Liver (tissue), 3 donors: ENCODE measurements around the gene TTYH3.

Experiments
- GABPA ChIP-seq, 2 donors: IDR thresholded peaks in 1 of 2; conservative IDR thresholded peaks in 1 of 2; 2 replicates each; pipeline ENCODE4 v1.6.1; 2016; ENCODE audit warnings: antibody characterized with exemption in 2 of 2, mild to moderate bottlenecking in 1 of 2, moderate library complexity in 1 of 2
- HNF4G ChIP-seq: IDR thresholded peaks from 2 replicates; pipeline ENCODE4 v1.6.1; 2016; ENCODE audit warnings: antibody characterized with exemption
- SP1 ChIP-seq: IDR thresholded peaks from 2 replicates; pipeline ENCODE4 v1.6.1; 2018; ENCODE audit warnings: antibody characterized with exemption, mild to moderate bottlenecking
- TAF1 ChIP-seq: conservative IDR thresholded peaks from 2 replicates; pipeline ENCODE4 v1.6.1; 2016; ENCODE audit warnings: antibody characterized with exemption, mild to moderate bottlenecking
- YY1 ChIP-seq: IDR thresholded peaks from 2 replicates; pipeline ENCODE4 v1.6.1; 2016; ENCODE audit warnings: antibody characterized with exemption, mild to moderate bottlenecking
- TF ChIP-seq, protein P1 (sequence below): fragments of 150-350 bp; IDR thresholded peaks from 2 replicates; pipeline ENCODE4 v1.5.1; 2017; ENCODE audit warnings: improper control_type of control experiment, low read depth, low read length; ENCODE audit not compliant: missing input control
- TF ChIP-seq, protein P2 (sequence below): IDR thresholded peaks from 2 replicates; pipeline ENCODE4 v1.6.1; 2016; ENCODE audit warnings: antibody characterized with exemption, mild to moderate bottlenecking
- TF ChIP-seq, protein P3 (sequence below): IDR thresholded peaks from 2 replicates; pipeline ENCODE4 v1.6.1; 2016; ENCODE audit warnings: antibody characterized with exemption
- donor health status: healthy.
- donor health status: healthy.

DNA sequence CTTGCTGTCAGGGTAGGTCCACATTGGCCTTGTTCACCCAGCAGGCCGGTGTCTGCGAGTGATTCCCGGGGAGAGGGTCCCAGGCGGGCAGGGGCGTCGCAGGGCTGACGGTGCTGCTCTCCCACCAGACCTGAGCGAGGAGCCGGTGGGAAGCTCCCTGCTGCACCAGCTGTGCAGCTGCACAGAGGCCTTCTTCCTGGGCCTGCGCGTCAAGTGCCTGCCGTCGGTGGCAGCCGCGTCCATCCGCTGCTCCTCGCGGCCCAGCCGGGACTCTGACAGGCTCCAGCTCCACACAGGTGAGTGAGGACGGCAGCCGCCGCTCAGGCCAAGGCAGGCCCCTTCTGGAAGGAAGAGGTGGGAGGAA, 70.8 kb downstream of the TTYH3 start:
- TF ChIP-seq, protein P1, sequence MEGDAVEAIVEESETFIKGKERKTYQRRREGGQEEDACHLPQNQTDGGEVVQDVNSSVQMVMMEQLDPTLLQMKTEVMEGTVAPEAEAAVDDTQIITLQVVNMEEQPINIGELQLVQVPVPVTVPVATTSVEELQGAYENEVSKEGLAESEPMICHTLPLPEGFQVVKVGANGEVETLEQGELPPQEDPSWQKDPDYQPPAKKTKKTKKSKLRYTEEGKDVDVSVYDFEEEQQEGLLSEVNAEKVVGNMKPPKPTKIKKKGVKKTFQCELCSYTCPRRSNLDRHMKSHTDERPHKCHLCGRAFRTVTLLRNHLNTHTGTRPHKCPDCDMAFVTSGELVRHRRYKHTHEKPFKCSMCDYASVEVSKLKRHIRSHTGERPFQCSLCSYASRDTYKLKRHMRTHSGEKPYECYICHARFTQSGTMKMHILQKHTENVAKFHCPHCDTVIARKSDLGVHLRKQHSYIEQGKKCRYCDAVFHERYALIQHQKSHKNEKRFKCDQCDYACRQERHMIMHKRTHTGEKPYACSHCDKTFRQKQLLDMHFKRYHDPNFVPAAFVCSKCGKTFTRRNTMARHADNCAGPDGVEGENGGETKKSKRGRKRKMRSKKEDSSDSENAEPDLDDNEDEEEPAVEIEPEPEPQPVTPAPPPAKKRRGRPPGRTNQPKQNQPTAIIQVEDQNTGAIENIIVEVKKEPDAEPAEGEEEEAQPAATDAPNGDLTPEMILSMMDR, result no peak
- TF ChIP-seq GABPA (IDR thresholded peaks at IDR 0.05 in 1 of 2, conservative IDR thresholded peaks at IDR 0.05 in 1 of 2) (no peak), TAF1 (no peak), HNF4G (no peak), SP1 (no peak), YY1 (no peak)
- TF ChIP-seq, protein P2, sequence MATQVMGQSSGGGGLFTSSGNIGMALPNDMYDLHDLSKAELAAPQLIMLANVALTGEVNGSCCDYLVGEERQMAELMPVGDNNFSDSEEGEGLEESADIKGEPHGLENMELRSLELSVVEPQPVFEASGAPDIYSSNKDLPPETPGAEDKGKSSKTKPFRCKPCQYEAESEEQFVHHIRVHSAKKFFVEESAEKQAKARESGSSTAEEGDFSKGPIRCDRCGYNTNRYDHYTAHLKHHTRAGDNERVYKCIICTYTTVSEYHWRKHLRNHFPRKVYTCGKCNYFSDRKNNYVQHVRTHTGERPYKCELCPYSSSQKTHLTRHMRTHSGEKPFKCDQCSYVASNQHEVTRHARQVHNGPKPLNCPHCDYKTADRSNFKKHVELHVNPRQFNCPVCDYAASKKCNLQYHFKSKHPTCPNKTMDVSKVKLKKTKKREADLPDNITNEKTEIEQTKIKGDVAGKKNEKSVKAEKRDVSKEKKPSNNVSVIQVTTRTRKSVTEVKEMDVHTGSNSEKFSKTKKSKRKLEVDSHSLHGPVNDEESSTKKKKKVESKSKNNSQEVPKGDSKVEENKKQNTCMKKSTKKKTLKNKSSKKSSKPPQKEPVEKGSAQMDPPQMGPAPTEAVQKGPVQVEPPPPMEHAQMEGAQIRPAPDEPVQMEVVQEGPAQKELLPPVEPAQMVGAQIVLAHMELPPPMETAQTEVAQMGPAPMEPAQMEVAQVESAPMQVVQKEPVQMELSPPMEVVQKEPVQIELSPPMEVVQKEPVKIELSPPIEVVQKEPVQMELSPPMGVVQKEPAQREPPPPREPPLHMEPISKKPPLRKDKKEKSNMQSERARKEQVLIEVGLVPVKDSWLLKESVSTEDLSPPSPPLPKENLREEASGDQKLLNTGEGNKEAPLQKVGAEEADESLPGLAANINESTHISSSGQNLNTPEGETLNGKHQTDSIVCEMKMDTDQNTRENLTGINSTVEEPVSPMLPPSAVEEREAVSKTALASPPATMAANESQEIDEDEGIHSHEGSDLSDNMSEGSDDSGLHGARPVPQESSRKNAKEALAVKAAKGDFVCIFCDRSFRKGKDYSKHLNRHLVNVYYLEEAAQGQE, result no peak
- TF ChIP-seq, protein P3, sequence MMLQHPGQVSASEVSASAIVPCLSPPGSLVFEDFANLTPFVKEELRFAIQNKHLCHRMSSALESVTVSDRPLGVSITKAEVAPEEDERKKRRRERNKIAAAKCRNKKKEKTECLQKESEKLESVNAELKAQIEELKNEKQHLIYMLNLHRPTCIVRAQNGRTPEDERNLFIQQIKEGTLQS, result no peak
